T47D (cell line): Measurements from ENCODE around the gene KRTAP5-9.

Experiments used
- DNase-seq, 2 experiments: peaks; one replicate each; pipeline versions ENCODE4 v3.0.0 to v3.0.0-alpha.2; 2011 to 2012; ENCODE audit warnings: low read depth in 1 of 2, low spot score in 1 of 2
- JUND ChIP-seq: IDR thresholded peaks from 2 replicates; pipeline ENCODE4 v1.6.1; 2012; ENCODE audit warnings: low read depth
- in situ Hi-C: cut with HindIII; loops from 2 replicates; pipeline ENCODE4 v1.10.0; 2016; ENCODE audit warnings: low sequenced_read_pairs, low pct_unique_long_range_greater_than_20kb

KRTAP5-9 gene, protein sequence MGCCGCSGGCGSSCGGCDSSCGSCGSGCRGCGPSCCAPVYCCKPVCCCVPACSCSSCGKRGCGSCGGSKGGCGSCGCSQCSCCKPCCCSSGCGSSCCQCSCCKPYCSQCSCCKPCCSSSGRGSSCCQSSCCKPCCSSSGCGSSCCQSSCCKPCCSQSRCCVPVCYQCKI

DNA sequence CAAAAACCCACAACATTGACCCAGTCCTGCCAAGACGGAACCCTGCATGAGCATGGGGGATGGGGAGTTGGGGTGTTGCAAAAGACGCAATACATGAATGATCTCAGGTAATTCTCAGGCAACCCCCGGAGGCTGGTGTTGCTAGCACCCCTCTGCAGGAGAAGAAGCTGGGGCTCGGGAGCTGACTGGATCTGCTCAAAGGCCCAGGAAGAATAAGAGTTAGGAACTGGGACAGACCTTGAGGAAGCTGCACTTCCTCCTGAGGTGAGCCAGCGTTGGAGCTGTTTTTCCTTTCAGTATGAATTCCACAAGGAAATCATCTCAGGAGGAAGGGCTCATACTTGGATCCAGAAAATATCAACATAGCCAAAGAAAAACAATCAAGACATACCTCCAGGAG lies at the start of gene KRTAP5-9:
KRTAP5-9 (plus strand) TSS at position 301 of the 400 bp plus-strand sequence. CDS start 238 bp downstream, outside the sequence.
- in situ Hi-C loops: no loop called here
- DNase-seq: no peak
- no peak for TF ChIP-seq JUND

DNA sequence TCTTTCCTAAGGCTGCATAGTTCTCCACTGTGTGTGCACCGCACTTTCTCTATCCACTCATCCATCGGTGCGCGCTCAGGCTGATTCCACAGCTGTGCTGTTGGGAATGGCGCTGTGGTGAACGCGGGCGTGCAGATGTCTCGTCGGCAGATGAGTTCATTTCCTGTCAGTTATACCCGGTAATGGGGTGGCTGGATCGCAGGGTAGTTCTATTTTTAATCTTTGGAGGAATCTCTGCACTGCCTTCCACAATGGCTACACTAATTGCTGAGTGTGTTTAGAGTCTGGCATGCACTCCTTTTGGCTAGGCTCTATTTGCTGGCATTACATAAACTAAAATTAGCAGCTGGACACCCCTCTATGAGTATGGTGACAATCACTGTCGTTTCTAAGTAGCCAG lies 49.1 kb upstream of the KRTAP5-9 start:
- DNase-seq: no peak
- in situ Hi-C loops: no loop called here
- no peak for TF ChIP-seq JUND

DNA sequence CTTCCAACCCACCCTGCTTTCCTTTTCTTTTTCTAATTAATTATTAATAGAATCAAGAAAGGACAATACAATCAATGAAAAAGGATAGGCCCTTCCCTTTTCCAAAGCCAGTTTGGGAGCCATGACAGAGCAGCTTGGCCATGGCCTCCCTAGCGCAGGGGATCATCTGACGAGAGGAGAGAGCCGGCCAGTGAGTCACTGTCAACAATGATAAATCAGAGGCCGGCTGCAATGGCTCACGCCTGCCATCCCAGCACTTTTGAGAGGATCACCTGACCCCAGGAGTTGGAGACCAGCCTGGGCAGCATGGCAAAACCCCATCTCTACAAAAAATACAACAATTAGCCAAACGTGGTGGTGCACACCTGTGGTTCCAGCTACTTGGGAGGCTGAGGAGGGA lies 48.7 kb upstream of the KRTAP5-9 start:
- TF ChIP-seq JUND: no peak
- in situ Hi-C loops: no loop called here
- no peak for DNase-seq

DNA sequence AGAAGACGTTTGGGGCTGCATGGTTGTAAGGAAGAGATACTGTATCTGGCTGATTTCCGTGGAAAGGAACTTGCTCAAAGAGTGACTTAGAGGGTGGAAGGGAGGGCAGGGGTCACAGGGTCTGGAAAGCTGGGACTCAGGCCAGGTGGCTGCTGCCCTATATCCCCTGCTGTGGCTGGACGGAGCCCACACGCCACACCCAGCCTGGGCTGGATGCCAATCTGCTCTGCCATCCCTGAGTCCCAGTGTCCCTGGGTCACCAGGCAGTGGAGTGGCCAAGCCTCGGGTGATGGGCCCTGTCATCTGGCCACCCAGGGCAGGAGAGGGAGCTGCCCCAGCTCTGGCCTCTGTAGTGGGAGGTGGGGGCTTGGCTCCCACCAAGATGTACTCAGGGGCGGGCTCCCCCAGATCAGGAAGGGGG lies 47.6 kb upstream of the KRTAP5-9 start:
- no peak for DNase-seq
- TF ChIP-seq JUND: no peak
- in situ Hi-C loops: no loop called here

DNA sequence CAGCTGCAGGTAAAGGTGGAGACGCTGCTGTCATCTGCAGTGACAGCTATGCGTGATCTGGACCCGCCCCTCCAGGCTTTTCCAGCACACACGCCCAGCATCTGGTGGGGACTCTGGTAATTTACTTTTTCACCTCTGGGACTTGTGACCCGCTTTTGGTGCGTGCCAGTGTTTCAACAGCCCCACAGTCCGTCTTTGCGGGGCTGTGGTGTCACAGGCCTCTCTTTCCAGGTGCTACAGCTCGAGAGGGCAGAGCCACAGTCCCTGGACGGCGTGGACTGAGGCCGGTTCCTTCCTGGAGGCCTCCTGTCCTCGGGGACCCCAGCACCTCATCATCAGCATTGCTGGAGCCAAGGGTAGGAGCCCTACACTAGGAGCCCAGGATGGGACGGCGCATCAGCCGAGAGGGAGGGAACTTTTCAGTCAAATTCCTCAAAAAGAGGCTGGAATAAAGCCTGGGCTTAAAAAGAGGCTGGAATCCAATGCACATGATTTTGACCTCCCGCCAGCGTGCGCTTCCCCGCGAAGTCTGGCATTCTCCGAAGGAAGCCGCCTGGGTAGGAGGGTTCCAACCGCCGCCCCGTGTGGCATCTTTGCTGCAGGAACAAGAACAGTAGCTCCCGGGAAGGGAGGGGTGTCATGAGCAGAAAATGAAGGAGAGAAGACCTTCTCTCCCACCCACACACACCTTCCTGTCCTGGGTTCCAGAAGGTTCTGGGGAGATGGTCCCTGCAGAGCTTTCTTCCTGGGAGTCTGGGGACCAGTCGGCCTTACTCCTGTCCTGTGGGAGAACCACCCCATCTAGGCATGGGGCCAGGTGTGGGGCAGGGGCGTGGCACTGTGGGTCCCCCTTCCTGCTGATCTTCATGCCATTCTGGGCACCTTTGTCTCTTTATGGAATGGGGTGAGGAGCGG lies 46.9 kb upstream of the KRTAP5-9 start:
- in situ Hi-C loops: no loop called here
- no peak for TF ChIP-seq JUND
- DNase-seq: no peak

DNA sequence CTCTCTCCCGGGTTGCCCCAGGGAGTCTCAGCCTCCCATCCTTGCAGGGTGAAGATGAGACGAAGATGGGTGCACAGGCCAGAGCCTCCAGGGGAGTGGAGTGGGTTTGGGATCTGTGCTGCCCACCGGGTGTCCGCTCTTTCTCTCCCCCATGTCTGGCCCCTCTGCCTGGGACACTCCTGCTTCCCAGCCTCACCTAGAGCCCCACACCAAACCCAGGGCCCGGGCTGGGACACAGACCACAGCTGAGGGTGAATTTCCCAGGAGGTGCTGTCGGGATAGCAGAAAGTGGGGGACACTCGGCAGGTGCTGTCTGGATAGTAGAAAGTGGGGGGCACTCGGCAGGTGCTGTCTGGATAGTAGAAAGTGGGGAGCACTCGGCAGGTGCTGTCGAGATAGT lies 46.2 kb upstream of the KRTAP5-9 start:
- TF ChIP-seq JUND: no peak
- DNase-seq: no peak
- in situ Hi-C loops: no loop called here

DNA sequence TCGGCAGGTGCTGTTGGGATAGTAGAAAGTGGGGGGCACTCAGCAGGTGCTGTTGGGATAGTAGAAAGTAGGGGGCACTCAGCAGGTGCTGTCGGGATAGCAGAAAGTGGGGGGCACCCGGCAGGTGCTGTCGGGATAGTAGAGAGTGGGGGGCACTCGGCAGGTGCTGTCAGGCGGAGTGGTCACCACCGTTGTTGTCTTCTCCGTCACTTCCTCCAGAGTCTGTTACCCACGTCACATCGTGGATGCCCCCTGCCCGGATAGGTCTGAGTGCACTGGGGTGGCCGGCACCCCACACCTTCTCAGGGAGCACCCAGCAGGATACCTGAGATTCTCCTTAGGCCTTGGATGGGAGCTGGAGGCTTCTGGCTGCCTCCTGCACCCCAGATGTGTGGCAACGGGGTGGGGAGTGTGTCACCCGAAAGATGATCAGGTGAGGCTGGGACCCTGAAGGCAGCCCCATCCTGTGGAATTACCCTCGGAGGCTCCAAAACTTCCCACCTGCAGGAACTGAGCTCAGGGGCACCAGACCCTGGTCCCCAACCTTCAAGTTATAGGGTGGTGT lies 45.3 kb upstream of the KRTAP5-9 start:
- DNase-seq: no peak
- TF ChIP-seq JUND: no peak
- in situ Hi-C loops: no loop called here

DNA sequence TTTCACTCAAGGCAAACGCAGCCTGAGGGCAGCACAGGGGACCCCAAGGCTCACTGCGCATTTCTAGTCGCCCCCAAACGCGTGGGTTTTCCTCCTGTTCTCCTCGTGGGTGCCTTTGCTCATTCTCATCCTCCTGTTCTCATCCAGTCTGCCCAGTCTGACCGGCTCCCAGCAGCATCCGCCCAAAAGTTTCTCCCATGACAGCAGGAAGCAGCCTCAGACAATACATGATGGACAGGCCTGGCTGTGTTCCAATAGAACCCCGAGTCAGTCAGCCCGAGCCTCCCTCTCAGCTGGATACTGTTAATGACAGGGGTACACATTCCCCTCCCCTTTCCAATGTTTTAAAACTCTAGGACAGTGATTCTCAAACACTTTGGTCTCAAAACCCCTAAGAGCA lies 43.7 kb upstream of the KRTAP5-9 start:
- no peak for TF ChIP-seq JUND
- in situ Hi-C loops: no loop called here
- DNase-seq: no peak

DNA sequence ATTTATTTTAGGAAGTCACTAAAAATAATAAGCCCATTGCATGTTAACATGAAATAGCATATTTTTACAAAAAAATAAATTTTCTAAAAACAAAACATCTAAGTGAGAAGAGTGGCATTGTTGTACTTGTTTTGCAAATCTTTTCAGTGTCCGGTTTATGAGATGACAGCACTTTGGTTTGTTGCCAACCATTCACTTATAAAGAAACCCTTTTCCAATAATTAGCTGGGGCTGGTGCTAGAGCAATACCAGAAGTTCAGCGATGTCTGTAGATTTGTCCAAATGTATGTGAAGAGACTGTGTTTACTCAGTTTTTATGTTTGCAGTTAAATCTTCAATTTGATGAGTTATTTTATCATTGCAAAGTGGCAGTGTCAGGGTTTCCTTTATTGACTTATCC lies 43.2 kb upstream of the KRTAP5-9 start:
- in situ Hi-C loops: no loop called here
- no peak for DNase-seq
- no peak for TF ChIP-seq JUND

DNA sequence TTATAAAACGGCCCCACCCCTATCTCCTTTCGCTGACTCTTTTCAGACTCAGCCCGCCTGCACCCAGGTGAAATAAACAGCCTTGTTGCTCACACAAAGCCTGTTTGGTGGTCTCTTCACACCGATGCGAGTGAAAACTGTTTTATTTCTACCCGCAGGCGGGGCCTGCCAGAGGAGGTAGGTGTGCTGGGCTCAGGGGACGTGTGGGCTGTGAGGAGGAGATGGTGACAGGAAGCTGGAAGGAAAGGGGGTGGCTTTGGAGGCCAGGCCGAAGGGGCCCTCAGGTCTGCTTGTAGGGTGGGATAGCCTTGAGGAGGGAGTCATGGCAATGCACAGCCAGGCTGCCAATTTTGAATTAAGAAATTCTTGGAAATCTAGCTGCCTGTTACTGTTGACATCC lies 42.4 kb upstream of the KRTAP5-9 start:
- in situ Hi-C loops: no loop called here
- DNase-seq: no peak
- no peak for TF ChIP-seq JUND

DNA sequence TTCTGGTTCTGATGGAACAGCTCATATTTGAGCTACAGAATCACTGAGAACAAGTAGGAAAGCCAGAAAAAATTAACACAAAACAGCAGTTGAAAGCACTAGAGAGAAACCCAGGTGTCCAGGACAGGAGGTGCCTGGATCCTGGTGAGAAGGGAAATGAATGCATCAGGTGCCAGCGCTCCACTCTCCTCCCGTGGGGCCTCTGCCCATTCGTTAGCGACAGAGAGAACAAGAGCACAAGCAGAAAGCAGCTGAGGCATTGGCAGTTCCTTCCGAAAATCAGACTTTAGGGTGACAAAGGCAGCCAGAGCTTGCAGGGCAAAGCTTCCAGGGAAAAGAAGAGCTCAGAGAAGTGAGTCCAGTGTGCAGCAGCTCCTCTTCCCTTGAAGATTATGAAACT lies 41.1 kb upstream of the KRTAP5-9 start:
- in situ Hi-C loops: no loop called here
- no peak for DNase-seq
- TF ChIP-seq JUND: no peak

DNA sequence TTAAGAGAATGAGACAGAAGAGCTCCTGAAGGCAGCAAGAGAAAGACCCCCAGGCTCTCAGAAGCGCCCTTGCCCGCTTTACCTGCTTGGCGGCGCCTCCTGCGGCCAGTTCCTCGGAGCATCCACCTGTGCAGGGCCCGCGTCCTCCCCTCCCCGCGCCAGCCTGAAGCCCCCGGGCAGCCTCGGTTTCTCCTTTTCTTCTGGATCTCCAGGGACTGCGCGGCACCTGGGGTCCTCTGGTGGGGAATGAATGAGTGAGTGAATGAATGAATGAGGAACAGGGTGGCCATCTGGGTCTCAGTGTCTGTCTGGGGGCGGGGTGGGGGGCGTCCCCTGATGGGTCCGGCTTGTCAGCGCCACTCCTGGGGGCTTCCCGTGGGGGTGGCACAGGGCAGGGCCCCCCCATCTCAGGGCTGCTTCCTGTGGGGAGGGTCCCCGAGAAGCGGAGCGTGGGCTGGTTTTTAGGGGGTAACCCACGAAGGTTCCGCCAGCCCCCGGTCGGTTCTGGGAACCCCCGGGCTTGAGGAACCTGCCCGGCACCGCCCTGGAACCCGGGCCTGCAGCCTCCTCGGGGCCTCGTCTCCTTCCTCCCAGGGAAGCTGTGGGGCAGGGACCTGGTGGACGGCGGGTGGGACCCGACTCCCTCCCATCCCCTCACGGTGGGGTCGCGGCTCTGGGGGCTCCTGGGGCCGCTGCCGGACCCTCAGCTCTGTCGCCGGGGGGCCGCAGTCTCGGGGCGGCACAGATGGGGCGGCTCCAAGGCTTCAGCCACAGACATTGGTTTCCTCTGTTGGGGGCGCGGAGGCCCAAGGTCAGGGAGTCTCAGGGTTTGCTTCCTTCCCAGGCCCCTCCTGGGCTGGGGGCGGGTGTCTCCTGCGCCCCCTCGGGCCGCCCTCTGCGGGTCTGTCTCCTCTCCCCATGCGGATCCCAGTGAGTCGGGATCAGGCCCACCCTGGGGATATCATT lies 29.4 kb upstream of the KRTAP5-9 start:
- TF ChIP-seq JUND: no peak
- no peak for DNase-seq
- in situ Hi-C loops: no loop called here
